ENCODE data around the gene C11orf24. TPM values are rescaled to one million over a fixed set of nuclear protein-coding genes. Genes with fewer than 3 reads are reported as not detected.

Gene C11orf24
- total RNA-seq, 1 donor from 2014 or later = 10.6 TPM

DNA sequence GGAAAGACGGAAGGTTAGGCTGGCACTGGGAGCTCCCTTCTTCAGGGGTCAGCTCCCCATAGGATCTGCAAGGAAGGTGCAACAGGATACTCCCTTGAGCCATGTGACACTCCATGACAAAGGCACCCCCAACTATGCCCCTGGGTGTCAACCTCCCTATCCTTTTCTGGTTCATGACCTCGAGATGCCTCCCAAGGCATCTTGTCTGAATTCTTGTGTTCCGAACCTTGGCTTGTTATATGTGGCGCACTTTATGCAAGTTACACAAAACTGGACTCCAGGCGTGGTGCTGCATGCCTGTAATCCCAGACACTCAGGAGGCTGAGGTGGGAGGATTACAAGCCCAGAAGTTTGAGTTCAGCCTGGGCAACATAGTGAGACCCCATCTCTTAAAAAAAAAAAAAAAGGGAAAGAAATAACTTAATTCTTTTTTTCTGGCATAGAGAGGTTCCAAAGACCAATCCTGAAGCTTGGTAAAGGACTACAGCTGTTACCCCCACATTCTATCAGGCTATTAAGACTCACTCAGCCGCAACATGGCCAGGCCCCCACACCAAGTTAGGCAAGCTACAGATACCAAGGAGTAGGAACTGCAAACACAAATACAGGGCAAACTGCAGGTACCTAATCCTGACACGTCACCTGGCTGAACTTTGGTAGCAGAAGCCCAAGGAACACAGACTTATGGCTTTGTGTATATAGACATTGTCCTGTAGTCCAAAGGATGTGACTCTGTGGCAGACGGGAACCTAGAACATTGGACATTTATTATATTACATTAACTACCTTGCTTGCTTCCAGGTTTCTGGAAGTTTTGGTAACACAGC, 1.4 kb downstream of the C11orf24 start:
- DNase-seq = no peak

DNA sequence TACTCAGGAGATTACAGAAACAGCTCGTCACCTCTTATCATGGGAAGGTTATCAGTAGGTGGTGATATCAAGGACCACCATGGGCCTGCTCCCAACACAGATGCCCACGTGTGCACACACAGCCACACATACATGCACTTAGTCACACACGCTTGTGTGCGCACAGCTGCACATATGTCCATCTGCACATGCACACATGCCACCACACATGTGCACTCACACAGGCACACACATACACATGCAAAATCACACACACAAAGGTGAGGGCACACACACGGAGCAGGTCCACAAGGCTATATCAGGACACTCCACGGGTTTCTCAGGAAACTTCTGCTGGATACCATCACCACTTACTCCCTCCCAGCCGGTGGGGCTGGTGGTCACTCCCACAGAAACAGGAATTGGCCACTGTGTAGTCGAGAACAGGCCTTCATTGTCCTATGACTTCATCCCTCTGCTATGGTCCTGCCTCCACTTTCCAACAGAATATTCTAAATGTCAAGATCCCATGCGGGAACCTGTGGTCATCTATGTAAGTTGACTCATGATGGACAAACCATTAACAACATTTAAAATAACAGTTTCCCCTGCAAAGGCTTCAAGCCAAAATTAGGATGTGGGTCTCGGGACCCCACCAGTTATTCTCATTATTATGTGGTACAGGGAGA, 2.2 kb downstream of the C11orf24 start:
- no peak for DNase-seq

DNA sequence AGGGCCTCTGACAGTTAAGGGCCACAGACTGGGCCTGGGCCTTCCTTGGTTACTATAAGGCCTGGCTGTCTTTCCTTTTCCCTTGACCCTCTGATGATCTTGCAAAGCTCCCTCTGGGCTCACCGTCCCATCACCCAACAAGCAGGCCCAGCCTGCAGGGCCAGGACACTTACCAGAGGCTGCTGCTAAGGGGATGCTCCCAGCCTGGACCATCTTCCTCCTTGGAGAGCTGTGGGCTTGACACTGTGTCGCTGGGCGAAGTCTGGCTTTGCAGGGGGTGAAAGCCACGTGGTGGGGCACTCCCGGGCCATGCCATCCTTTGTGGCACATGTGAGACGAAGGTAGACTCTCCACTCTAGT, 3.9 kb downstream of the C11orf24 start:
- no peak for DNase-seq

DNA sequence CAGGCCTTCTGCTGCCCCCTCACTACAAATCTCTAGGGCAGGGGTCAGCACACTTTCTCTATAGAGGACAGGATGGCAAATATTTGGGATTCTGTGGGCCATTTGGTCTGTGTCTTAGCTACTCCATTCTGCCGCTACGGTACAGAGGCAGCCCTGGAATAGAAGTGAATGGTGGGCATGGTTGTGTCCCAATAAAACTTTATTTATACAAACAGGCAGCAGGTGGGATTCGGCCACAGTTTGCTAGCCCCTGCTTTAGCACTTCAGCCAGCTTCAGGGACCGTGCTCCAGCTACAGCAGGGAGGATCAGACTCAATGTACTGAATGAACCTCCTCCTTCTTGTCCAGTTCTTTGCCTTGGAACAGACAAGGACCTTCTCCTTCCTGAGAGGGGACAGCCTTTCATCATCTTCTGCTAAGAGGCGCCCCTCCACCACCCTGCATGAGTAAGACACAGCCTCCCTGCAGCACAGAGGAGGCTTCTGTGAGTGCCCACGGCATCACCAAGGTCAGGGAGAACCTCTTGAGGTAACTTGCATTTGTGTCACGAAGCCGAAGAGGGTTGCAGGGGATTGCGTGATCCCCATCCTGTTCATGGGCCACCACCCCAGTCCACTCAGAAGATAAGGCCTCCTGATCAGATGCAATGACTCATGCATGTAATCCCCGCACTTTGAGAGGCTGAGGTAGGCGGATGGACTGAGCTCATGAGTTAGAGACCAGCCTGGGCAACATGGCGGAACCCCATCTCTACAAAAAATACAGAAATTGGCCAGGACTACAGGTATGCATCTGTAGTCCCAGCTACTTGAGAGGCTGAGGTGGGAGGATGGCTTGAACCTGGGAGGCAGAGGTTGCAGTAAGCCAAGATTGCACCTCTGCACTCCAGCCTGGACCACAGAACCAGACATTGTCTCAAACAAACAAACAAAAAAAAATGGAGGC, 4.6 kb downstream of the C11orf24 start:
- no peak for DNase-seq

DNA sequence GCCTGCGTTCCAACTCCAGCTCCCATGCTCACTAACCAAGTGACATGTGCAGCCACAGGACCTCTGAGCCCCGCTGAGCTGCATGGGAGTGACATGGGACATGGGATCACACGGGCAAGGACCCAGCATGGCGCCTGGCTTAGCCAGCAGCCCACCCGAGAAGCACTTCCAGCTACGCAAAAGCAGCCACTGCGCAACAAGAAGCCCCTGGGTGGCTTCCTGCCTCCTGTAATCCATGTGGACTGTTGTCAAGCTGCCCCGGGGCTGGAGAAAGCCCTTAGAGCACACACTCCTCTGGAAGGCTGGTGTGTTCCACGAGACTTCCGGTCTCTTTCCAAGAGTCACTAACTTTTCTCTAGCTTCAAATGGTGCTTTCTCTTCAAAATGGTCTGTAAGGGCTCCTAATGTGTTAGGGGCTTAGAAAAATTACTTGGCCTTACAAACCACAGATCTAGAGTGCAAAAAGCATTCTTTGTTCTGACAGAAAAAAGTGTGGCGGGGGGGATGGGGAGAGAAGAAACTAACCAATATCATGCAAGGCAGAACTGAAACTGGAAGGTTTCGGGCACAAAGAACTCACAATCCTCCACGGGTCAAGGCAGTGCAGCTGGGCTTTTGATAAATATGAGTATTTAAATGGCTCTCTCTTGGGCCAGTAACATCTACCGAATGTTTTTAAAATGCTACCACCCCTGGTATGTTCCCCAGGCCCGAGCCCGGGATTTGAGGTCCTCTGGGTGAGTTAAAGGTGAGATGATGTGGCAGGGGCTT, 5.5 kb downstream of the C11orf24 start:
- peak; percentile 14 for DNase-seq

DNA sequence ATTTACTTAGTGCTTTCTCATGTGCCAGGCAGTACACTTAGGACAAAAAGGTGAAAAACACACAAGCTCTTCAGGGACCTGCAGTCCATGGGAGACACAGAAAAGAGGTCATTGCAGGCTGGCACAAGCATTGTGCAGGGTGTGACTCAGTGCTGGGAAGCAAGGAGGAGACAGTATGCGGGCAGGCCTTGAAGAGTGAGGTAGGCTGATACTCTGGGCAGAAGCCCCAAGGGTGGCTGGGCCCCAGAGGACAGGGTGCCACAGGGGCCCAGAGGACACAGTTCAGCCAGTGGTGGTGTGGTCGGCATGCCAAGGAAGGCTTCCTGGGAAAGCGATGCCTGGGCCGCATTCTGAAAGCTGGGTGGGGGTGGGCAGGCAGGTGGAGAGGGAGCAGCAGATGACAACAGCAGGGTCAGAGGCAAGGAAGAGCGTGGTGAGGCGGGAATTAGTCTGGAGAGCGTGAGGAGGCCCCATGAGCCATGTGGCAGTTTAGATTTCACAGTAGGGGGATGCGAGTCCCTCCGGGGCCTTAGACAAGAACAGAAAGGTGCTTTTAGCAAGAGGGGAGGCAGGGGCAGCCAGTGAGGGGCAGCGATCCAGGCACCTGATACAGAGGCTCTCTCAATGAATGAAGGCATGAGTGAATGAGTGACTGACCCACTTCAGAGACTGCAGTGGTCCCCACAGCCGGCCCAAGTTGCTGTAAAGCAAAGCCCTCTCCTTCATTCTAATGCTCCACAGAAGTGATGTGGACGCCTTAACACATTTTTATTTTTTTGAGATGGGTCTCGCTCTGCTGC, 6.8 kb downstream of the C11orf24 start:
- no peak for DNase-seq

DNA sequence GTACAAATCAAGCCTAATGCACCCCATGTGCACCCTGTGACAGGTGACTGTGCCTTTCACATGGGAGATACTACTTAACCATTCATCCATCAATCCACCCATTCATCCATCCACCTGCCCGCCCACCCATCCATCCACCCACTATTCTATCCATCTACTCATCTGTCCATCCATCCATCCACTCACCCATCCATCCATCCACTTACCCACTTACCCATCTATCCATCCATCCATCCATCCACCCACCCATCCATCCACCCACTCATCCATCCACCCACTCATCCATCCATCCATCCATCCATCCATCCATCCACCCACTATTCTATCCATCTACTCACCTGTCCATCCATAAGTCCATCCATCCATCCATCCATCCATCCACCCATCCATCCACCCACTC, 7.5 kb downstream of the C11orf24 start:
- no peak for DNase-seq

DNA sequence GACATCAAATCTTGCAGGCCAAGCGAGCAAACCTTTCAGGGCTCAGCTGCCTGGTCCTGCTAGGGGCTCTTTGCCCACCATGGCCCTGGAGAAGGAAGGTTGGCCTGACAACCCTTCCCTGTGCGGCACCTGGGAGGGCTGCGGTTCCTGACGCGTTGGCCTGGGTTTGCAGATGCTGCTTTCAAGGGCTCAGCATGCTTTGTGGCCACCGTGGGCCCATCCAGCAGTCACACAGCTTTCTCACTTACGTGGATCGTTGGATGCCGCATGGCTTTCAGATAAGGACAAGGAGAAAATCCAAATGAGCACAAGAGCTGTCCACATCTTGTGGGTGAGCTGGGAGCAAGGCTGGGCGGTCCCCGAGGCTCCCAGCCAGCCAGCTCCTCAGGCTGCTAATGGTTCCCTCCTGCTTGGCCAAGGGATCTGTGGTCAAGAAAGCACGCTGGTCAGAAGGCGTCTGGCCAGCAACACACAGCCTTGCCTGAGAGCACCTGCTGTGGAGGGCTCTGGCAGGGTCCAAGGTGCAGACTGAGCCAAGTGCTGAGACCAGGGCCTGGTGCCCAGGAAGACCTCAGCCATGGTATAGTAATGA, 8.2 kb downstream of the C11orf24 start:
- no peak for DNase-seq

DNA sequence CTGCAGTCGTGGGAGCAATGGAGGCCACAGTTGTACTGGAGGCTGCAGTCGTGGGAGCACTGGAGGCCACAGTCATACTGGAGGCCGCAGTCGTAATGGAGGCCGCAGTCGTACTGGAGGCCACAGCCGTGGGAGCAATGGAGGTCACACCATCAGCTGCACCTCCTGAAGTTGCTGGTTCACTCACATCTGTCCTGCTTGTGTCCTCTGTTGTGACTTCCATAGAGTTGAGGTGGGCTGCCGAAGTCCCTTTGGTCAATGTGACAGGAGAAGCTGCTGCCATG, 9.3 kb downstream of the C11orf24 start:
- DNase-seq = no peak

DNA sequence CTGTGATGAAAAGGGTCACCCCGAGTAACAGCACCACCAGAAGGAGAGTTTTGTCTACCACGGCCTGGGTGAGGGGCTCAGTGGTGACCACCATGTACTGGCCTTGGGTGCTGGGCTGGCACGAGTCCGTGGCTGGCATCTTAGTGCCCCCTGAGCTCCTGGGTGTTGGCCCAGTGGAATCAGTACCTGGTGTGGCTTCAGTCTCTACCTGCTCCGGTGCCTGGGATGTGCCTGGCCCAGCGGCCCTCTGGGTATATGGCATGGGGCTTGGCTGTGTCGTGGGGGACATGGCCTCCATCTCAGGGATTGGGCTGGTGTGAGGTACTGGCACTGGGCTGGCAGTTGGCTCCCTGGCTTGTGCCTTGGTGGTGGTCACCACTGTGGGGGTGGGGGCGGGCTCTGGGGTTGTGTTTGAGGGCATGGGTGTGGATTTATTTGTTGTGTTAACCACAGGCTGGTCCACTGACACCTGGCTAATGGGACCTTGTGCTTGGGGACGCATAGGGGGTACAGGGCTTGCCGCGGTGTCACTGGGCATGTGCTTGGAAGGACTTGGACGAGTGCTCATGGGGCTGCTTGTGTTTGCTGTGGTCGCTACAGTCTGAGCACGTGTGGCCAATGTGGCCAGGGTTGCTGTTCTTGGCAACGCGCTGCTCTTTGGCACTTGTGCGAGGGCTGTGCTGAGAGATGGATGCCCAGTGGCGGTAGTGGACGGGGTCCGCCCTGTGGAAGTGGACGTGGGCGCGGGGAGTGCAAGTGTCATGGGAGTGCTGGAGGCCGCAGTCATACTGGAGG, 9.8 kb downstream of the C11orf24 start:
- no peak for DNase-seq

DNA sequence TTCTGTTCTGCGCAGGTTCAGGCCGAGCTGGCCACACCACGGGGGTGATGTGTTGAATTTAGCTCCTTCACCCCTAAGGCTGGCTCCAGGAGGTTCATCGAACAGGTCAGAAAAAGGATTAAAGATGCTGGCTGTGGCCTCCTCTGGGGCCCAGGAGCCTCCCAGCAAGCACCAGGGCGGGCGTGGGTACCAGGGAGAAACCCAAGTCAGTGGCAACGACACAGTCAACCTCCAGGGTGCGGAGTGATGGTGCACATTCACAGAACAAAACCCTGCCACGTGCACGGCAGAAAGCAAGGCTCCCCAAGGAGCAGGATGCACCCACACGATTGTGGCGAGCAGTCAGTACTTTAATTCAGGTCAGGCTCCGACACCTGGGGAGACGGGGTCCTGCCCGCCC, 10.8 kb downstream of the C11orf24 start:
- DNase-seq = no peak

DNA sequence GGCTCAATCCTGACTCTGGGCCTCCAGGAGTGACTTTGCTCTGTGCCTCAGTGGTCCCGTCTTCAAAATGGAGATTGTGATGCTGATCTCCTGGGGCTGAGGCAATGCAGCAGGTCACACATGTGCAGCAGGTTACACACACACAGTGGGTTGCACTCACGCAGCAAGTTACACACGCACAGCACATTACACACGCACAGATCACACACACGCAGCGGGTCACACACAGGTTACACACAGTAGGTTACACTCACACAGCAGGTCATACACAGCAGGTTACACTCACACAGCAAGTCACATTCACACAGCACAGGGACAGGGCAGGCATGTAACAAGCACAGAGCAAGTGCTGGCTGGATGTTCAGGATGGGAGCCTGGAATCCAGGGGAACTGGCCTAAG, 11.3 kb downstream of the C11orf24 start:
- no peak for DNase-seq

DNA sequence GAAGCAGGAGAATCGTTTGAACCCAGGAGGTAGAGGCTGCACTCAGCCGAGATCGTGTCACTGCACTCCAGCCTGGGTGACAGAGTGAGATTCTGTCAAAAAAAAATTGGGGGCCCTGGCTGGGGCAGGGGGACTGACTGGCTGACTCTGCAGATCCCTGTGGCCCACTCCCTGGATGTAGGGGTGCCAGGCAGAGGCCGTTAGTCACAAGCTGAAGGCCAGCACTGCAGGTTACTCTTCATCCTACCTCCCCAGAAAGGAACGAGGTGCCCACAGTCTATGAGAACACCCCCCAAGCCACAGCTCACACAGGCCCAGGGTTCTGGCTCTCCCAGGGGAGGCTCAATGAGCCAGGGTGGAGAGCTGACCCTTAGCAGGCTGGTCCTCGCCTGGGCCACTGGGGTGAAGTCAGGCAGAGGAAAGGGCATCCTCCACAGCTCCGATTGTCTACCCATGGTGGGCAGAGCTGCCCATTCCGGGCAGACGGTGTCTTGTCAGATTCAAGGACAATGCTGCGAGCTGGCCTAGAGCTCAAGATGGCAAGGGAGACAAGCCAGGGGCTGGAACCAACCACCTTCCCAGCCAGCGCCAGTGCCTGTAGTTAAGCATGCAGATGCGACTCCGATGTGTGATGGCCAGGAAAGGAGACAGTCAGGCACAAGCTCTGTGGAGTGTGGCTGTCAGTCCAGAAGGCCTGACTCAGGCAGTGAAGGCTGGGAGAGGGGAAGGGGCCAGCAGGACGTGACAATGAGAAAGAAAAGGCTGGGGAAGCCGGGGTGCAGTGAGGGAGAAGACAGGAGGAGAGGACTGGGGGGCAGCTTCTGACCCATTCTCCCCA, 12.4 kb downstream of the C11orf24 start:
- DNase-seq = no peak

DNA sequence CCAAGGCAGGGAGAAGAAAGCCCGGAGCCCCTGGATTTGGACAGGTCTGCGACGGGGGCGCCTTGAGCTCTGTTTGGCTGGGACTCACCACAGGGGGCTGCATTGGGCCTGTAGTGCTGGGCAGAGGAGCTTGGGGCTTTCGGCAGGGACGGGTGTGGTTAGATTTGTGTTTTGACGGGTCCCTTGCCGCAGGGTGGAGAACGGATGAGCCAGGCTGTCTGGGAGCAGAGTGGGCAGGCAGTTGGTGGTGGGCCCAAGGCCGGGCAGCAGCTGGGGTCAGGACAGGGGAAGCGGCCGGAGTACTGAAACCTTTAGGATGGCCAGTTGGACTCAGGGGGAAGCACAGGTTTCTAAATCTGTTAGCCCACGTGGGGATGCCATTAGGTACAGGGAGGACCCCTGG, 13.4 kb downstream of the C11orf24 start:
- DNase-seq = no peak

DNA sequence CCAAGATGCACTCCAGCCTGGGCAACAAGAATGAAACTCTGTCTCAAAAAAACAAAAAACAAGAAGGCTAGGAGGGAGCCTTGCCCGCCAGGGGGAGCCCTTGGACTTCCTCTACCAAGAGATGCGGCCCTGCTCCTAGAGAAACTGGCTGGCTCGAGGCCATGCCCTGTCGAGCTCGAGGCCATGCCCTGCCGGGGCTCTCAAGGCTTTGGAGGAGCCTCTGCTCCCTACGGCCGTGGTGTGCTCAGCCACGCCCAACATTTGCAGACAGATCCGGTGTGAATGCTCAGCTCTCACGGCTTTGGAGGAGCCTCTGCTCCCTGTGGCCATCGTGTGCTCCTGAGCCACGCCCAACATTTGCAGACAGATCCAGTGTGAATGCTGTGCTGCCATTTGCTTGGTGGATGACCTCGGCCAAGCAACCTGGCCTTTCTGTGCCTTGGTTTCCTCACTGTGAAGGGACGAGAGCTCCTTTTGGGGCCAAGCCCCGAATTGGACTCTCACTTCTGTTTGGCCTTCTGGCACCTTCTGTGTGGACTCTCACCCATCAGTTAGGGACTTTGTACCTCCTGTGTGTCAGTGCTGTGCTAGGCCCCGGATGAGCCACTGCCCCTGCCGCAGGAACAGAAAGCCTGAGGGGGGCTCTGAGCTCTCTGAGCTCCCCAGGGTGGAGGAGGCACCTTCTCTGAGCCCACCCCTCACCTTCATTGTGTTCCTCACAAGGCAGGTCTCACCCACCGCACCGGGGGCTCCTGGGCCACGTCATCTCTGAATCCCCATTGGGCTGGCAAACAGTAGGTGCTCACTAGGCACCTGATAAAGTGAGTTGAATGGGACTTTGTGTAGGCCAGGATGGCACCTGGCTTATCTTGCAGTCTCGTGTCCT, 14.1 kb downstream of the C11orf24 start:
- DNase-seq = peak; percentile 87

DNA sequence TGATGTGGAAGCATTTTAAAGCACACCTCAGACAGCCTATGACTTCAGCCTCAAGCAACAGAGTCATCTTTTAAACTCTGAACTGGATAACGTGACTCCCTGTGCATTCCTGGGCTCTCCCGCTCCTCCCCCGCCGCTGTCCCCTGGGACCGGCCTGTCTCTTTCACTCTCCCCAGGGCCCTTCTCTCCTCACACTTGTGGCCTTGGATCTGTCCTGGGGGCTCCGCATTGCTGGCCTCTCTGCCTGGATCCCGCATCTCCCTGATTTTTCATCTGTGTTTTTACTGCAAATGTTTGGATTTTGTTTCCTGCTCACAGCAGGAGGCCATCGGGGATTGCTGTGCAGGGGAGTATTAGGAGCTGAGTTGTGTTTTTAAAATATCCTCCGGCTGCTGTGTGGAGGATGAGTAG, 15.4 kb downstream of the C11orf24 start:
- no peak for DNase-seq

DNA sequence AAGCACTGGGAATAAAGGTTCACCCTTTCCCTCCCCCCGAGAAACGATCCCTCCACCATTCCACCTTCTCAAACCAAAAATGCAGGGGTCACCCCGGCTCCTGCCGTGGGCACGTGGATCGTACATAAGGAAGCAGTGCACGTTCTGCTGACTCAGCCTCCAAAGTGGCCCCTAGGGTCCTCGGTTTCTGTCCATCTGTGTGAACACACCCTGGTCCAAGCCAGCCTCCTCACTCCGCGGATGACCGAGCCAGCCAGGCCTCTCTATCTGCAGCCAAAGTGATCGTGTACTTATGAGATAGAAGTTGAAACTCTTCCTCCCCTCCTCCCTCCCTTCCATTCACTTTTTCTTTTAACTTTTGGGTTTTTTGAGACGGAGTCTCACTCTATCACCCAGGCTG, 16.2 kb downstream of the C11orf24 start:
- DNase-seq = no peak

DNA sequence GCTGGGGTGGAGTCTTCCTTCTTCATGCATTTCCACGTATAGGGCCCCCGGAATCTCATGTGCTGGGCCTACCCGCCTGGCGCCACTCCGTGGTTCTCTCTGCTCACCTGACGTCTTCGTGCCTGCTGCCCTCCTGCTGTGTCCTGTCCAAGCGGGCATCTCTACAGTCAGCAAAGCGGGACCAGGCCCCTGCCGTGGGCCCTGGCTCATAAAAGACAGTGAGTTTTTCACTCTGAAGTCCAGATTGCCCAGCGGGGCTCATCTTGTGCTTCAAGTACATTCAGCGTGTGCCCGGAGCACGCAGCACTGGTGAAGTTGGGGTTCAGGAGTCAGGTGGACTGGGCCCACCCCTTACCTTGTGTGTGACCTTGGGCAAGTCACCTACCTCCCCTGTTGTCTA, 17.4 kb downstream of the C11orf24 start:
- no peak for DNase-seq
